ENCODE measurements around the gene PXYLP1. TPM values are rescaled to one million over a fixed set of nuclear protein-coding genes. Genes with fewer than 3 reads are reported as not detected.

The PXYLP1 gene
- total and polyA plus RNA-seq, 9 of the 15 experiments (the other 6 are each of a cell fraction or from before 2014, with no cell fraction given): 0.80 to 2.9 (median 1.3) TPM

- TF ChIP-seq ZBTB33 (CRISPR knock-in tag; IDR thresholded peaks at IDR 0.05) (peak; percentile 9; the same call in 1 of the 2 replicates), ZNF830 (CRISPR knock-in tag; IDR thresholded peaks at IDR 0.05) (peak; percentile 100), NELFE (IDR thresholded peaks at IDR 0.05; ENCODE audit: insufficient read depth, insufficient read length) (no peak), ZNF146 (CRISPR knock-in tag; IDR thresholded peaks at IDR 0.05; ENCODE audit: unreplicated experiment) (no peak), THRB (CRISPR knock-in tag; conservative IDR thresholded peaks at IDR 0.05) (peak; percentile 99), CBX3 (IDR thresholded peaks at IDR 0.05; ENCODE audit: borderline replicate concordance in 1 of 2, low read length in 2 of 2) (peak in 1 of 2 experiments; percentile 71; a peak in 2 of 3 replicates), ZNF197 (CRISPR knock-in tag; IDR thresholded peaks at IDR 0.05; ENCODE audit: low read depth) (peak; percentile 100), CREB3 (tag; conservative IDR thresholded peaks at IDR 0.05; ENCODE audit: low read depth) (peak; percentile 100), ZNF507 (tag; conservative IDR thresholded peaks at IDR 0.05) (peak; percentile 87), MTA1 (IDR thresholded peaks at IDR 0.05; ENCODE audit: borderline replicate concordance) (peak; percentile 63), RAD21 (CRISPR knock-in tag; conservative IDR thresholded peaks at IDR 0.05 in 1 of 2, IDR thresholded peaks at IDR 0.05 in 1 of 2) (peak; percentile 42 to 57), CXXC5 (CRISPR knock-in tag; IDR thresholded peaks at IDR 0.05) (peak; percentile 100), ZNF280A (IDR thresholded peaks at IDR 0.05; ENCODE audit: low read depth, partially characterized antibody) (no peak), ASH1L (IDR thresholded peaks at IDR 0.05; ENCODE audit: borderline replicate concordance, low read depth, partially characterized antibody) (no peak), ZNF224 (CRISPR knock-in tag; IDR thresholded peaks at IDR 0.05) (no peak), IFI16 (CRISPR knock-in tag; IDR thresholded peaks at IDR 0.05) (peak; percentile 99), STAT6 (CRISPR knock-in tag; IDR thresholded peaks at IDR 0.05) (no peak), KAT8 (IDR thresholded peaks at IDR 0.05; ENCODE audit: low read depth) (no peak)
Measured at GRCh38 chr3:141312354-141313092, 80.9 kb downstream of the PXYLP1 start (continued).

Data from K562 (cell line).